Vagina (tissue), 2 donors: ENCODE data around the gene NOTCH3.

ENCODE experiments used
- CTCF ChIP-seq, 3 experiments: fragments of 450-650 bp in 2 of 3; fragments of 200-600 bp in 1 of 3; sonication (generic) in 1 of 3; IDR thresholded peaks; one replicate each; pipeline ENCODE4 v1.5.1; 2017 to 2019; ENCODE audit warnings: antibody characterized with exemption in 3 of 3, mild to moderate bottlenecking in 2 of 3, moderate library complexity in 2 of 3
- POLR2A ChIP-seq, 2 donors: fragments of 450-650 bp; IDR thresholded peaks; one replicate each; pipeline ENCODE4 v1.6.1; 2017; ENCODE audit warnings: antibody characterized with exemption in 2 of 2, mild to moderate bottlenecking in 2 of 2, moderate library complexity in 2 of 2

- TF ChIP-seq CTCF (IDR thresholded peaks at IDR 0.05): no peak
- no peak for TF ChIP-seq POLR2A (IDR thresholded peaks at IDR 0.05)
These were observed 64.4 kb downstream of the NOTCH3 start for GRCh38 chr19:15136234-15136954.
